Stimulated activated CD8-positive, alpha-beta memory T cell treated with anti-CD3 and anti-CD28 coated beads, Interleukin-15, amount 100 ng/mL, for 48 hours (primary cell): ENCODE measurements around the gene ZNF829.
A peak's percentile ranks its signal among the peaks of the same experiment; 100 is the strongest.

Experiments used
- DNase-seq, 2 donors: peaks; one replicate each; pipeline ENCODE4 v3.0.0-alpha.2; 2020; ENCODE audit warnings: low read depth in 2 of 2

ZNF829 gene

GRCh38 chr19:36915992-36916830 is at the start of gene ZNF829, which contains the start of gene ZNF568:
Gene ZNF829 (minus strand): TSS chr19:36916291. CDS start chr19:36915167, 1,124 bp downstream.
Gene ZNF568 (plus strand): TSS chr19:36916332. CDS start chr19:36922771, 6,439 bp downstream.
- DNase-seq, result peak; percentile 80 to 88

GRCh38 chr19:36963280-36963679 is 47.2 kb upstream of the ZNF829 start:
- DNase-seq, result no peak

GRCh38 chr19:36962346-36962745 is 46.3 kb upstream of the ZNF829 start:
- DNase-seq, result no peak

- DNase-seq, result no peak
Measured at GRCh38 chr19:36950335-36951119, 34.4 kb upstream of the ZNF829 start.

GRCh38 chr19:36939153-36939552 is 23.1 kb upstream of the ZNF829 start:
- DNase-seq, result no peak

GRCh38 chr19:36931684-36932083 is 15.6 kb upstream of the ZNF829 start:
- DNase-seq, result no peak

- no peak for DNase-seq
Measured at GRCh38 chr19:36918090-36918489, 2.0 kb upstream of the ZNF829 start.

GRCh38 chr19:36916991-36917390 is 900 bp upstream of the ZNF829 start:
- DNase-seq, result no peak

GRCh38 chr19:36898422-36898821 is 17.7 kb downstream of the ZNF829 start:
- DNase-seq, result no peak

- DNase-seq, result no peak
Measured at GRCh38 chr19:36894849-36895383, 21.2 kb downstream of the ZNF829 start.

- no peak for DNase-seq
Measured at GRCh38 chr19:36891768-36892357, 24.2 kb downstream of the ZNF829 start.

- no peak for DNase-seq
Measured at GRCh38 chr19:36876993-36877938, 38.8 kb downstream of the ZNF829 start.

- no peak for DNase-seq
Measured at GRCh38 chr19:36851898-36852297, 64.2 kb downstream of the ZNF829 start.

GRCh38 chr19:36850559-36851442 is 65.3 kb downstream of the ZNF829 start, which contains the start of gene ZNF345:
Gene ZNF345 (plus strand): TSS chr19:36850876. CDS start chr19:36876831, 25,955 bp downstream.
- DNase-seq, result peak; percentile 70 to 77

GRCh38 chr19:36849701-36850558 is 66.2 kb downstream of the ZNF829 start:
- peak; percentile 81 to 82 for DNase-seq

GRCh38 chr19:36847968-36848367 is 68.1 kb downstream of the ZNF829 start:
- no peak for DNase-seq

- no peak for DNase-seq
Measured at GRCh38 chr19:36838784-36839324, 77.2 kb downstream of the ZNF829 start.
